K562 (cell line): ENCODE data around the gene TREM2. TPM values are rescaled to one million over a fixed set of nuclear protein-coding genes. Genes with fewer than 3 reads are reported as not detected.

Source experiments
- ATF3 ChIP-seq, 2 experiments: fragments of 450-650 bp in 1 of 2; sonication (generic) in 1 of 2; formaldehyde crosslinking in 1 of 2; IDR thresholded peaks in 1 of 2; conservative IDR thresholded peaks in 1 of 2; 2 replicates each; pipeline versions ENCODE4 v1.6.1 to v1.8.1; 2016 to 2023; ENCODE audit warnings: mild to moderate bottlenecking in 2 of 2, moderate library complexity in 2 of 2, inconsistent platforms in 1 of 2, missing genetic modification reagents in 1 of 2
- ATF4 ChIP-seq: fragments of 450-650 bp; formaldehyde crosslinking; IDR thresholded peaks from 2 replicates; pipeline ENCODE4 v1.4.0; 2022; ENCODE audit warnings: mild to moderate bottlenecking, moderate library complexity
- BCLAF1 ChIP-seq, 2 experiments: fragments of 450-650 bp in 1 of 2; IDR thresholded peaks; 2 replicates each; pipeline ENCODE4 v1.6.1; 2011 to 2017; ENCODE audit warnings: low read depth in 2 of 2, antibody characterized with exemption in 1 of 2, borderline replicate concordance in 1 of 2, low read length in 1 of 2, mild to moderate bottlenecking in 1 of 2, mixed read lengths in 1 of 2; ENCODE audit not compliant: control insufficient read depth in 1 of 2
- BRF2 ChIP-seq: IDR thresholded peaks from 3 replicates; pipeline ENCODE4 v1.6.1; 2011; ENCODE audit warnings: borderline replicate concordance, mild to moderate bottlenecking; ENCODE audit not compliant: insufficient read length, insufficient read depth
- CEBPG ChIP-seq, 3 experiments: fragments of 200-800 bp in 1 of 3; sonication (Bioruptor generic) in 1 of 3; sonication (generic) in 1 of 3; formaldehyde crosslinking in 1 of 3; IDR thresholded peaks in 2 of 3; conservative IDR thresholded peaks in 1 of 3; 2 replicates each; pipeline versions ENCODE4 v1.6.1 to v1.8.0; 2016 to 2022; ENCODE audit warnings: missing compliant biosample characterization in 2 of 3, missing genetic modification characterization in 2 of 3, mild to moderate bottlenecking in 1 of 3, missing genetic modification reagents in 1 of 3
- CHD2 ChIP-seq: IDR thresholded peaks from 2 replicates; pipeline ENCODE4 v1.6.1; 2011; ENCODE audit warnings: low read depth, low read length
- EP300 ChIP-seq: IDR thresholded peaks from 2 replicates; pipeline ENCODE4 v1.6.1; 2012; ENCODE audit warnings: low read length, improper control_type of control experiment
- GTF2E2 ChIP-seq: fragments of 200-800 bp; sonication (Bioruptor generic); IDR thresholded peaks from 2 replicates; pipeline ENCODE4 v1.6.1; 2016; ENCODE audit warnings: missing genetic modification characterization, missing compliant biosample characterization
- HDAC2 ChIP-seq: fragments of 450-650 bp; IDR thresholded peaks from 2 replicates; pipeline ENCODE4 v1.6.1; 2016; ENCODE audit warnings: mild to moderate bottlenecking
- KHSRP ChIP-seq: fragments of 450-650 bp; IDR thresholded peaks from 2 replicates; pipeline ENCODE4 v1.6.1; 2017
- MYBL2 ChIP-seq, 2 experiments: fragments of 450-650 bp in 1 of 2; sonication (generic) in 1 of 2; formaldehyde crosslinking in 1 of 2; IDR thresholded peaks; 2 replicates each; pipeline versions ENCODE4 v1.6.1 to v1.8.1; 2017 to 2022; ENCODE audit warnings: borderline replicate concordance in 1 of 2, inconsistent platforms in 1 of 2, low read depth in 1 of 2, mild to moderate bottlenecking in 1 of 2, missing genetic modification reagents in 1 of 2, moderate library complexity in 1 of 2
- PHB2 ChIP-seq: fragments of 450-650 bp; IDR thresholded peaks from 2 replicates; pipeline ENCODE4 v1.6.1; 2017; ENCODE audit warnings: low read depth
- POLR2H ChIP-seq: IDR thresholded peaks from 2 replicates; pipeline ENCODE4 v1.6.1; 2016; ENCODE audit warnings: missing genetic modification characterization, low read depth, mild to moderate bottlenecking, control low read depth, missing compliant biosample characterization, moderate library complexity
- SRSF9 ChIP-seq: fragments of 200-400 bp; formaldehyde crosslinking; IDR thresholded peaks from 2 replicates; pipeline ENCODE4 v1.6.1; 2017; ENCODE audit warnings: low read depth, low read length, borderline replicate concordance
- TFAM ChIP-seq: fragments of 250-450 bp; sonication (Bioruptor Pico); conservative IDR thresholded peaks from 2 replicates; pipeline ENCODE4 v1.5.0; 2021; ENCODE audit warnings: mild to moderate bottlenecking, moderate library complexity
- U2AF1 ChIP-seq: fragments of 200-400 bp; formaldehyde crosslinking; optimal IDR thresholded peaks from 2 replicates; pipeline ENCODE3; 2017; ENCODE audit warnings: mild to moderate bottlenecking, low read depth, low read length, moderate library complexity
- ZKSCAN1 ChIP-seq: fragments of 150-350 bp; IDR thresholded peaks from 2 replicates; pipeline ENCODE4 v1.6.1; 2016; ENCODE audit warnings: low read depth, low read length
- ZNF146 ChIP-seq: IDR thresholded peaks from one replicate; pipeline ENCODE4 v1.6.1; 2018; ENCODE audit warnings: missing compliant biosample characterization; ENCODE audit not compliant: unreplicated experiment
- ZNF175 ChIP-seq: fragments of 200-800 bp; sonication (Bioruptor generic); IDR thresholded peaks from 2 replicates; pipeline ENCODE4 v1.6.1; 2016; ENCODE audit warnings: low read depth, mild to moderate bottlenecking, missing genetic modification characterization, missing compliant biosample characterization
- ZNF511 ChIP-seq: sonication (generic); formaldehyde crosslinking; IDR thresholded peaks from 2 replicates; pipeline ENCODE4 v1.8.0; 2022; ENCODE audit warnings: mild to moderate bottlenecking, missing genetic modification reagents
- ZNF589 ChIP-seq: fragments of 200-800 bp; sonication (Bioruptor generic); IDR thresholded peaks from 2 replicates; pipeline ENCODE4 v1.6.1; 2016; ENCODE audit warnings: low read depth, missing genetic modification characterization, missing compliant biosample characterization
- polyA plus RNA-seq, 8 experiments: library from polyadenylated mRNA; depleted of rRNA in 4 of 8; stranded (reverse) in 5 of 8; unstranded in 3 of 8; fragments of >200 nt; fragmentation: Nextera tagmentation in 2 of 8; fragmentation: Illumina TruSeq in 1 of 8; extraction: Ambion mirVana in 2 of 8; extraction: Trizol in 1 of 8; gene quantifications; 2 replicates each; pipeline versions ENCODE4 v1.2.1 to v1.2.3, GENCODE V29; 2011 to 2014; ENCODE audit warnings: inconsistent platforms in 1 of 8, missing spikeins in 1 of 8
- total RNA-seq, 7 experiments: library from RNA; depleted of rRNA in 6 of 7; stranded (reverse); fragments of >200 nt in 6 of 7; fragmentation: Illumina TruSeq in 2 of 7; extraction: Trizol in 2 of 7; gene quantifications; 2 replicates each; pipeline versions ENCODE4 v1.2.1 to v1.2.3, GENCODE V29; 2011 to 2021; ENCODE audit warnings: low replicate concordance in 1 of 7

TREM2 gene
- total and polyA plus RNA-seq, 9 of the 15 experiments (the other 6 are each of a cell fraction or from before 2014, with no cell fraction given), result not detected

- TF ChIP-seq SRSF9, result no peak
- no peak for TF ChIP-seq ZKSCAN1
- peak; percentile 59; the same call in 1 of the 2 replicates for TF ChIP-seq CEBPG (CRISPR knock-in tag; IDR thresholded peaks at IDR 0.05)
- TF ChIP-seq CEBPG (tag; conservative IDR thresholded peaks at IDR 0.05 in 1 of 2, IDR thresholded peaks at IDR 0.05 in 1 of 2), result peak; percentile 81 to 98
- TF ChIP-seq ZNF589, result 0 out of 2 replicates have a peak, but pooled peaks have one; percentile 23
- TF ChIP-seq ATF3 (IDR thresholded peaks at IDR 0.05), result peak; percentile 74; the same call in 1 of the 2 replicates
- TF ChIP-seq ATF3 (CRISPR knock-in tag; conservative IDR thresholded peaks at IDR 0.05), result no peak
- peak; percentile 82 for TF ChIP-seq ZNF175 (CRISPR knock-in tag)
- TF ChIP-seq HDAC2, result no peak
- peak; percentile 81 for TF ChIP-seq ATF4 (CRISPR knock-in tag)
- TF ChIP-seq BCLAF1 (IDR thresholded peaks at IDR 0.05; ENCODE audit: borderline replicate concordance in 1 of 2, control insufficient read depth in 1 of 2, low read depth in 2 of 2, low read length in 1 of 2), result no peak
- TF ChIP-seq KHSRP, result no peak
- no peak for TF ChIP-seq ZNF146 (CRISPR knock-in tag)
- TF ChIP-seq POLR2H (tag), result peak; percentile 69
- no peak for TF ChIP-seq BRF2
- no peak for TF ChIP-seq ZNF511 (CRISPR knock-in tag)
- no peak for TF ChIP-seq MYBL2 (IDR thresholded peaks at IDR 0.05; ENCODE audit: low read depth)
- no peak for TF ChIP-seq MYBL2 (CRISPR knock-in tag; IDR thresholded peaks at IDR 0.05; ENCODE audit: borderline replicate concordance)
- TF ChIP-seq CHD2, result no peak
- TF ChIP-seq GTF2E2 (tag), result no peak
- TF ChIP-seq U2AF1, result no peak
- no peak for TF ChIP-seq PHB2
- no peak for TF ChIP-seq TFAM (CRISPR knock-in tag)
- TF ChIP-seq EP300, result peak; percentile 73; the same call in 1 of the 2 replicates
Measured at GRCh38 chr6:41177695-41178094, 14.8 kb upstream of the TREM2 start (continued).
